K562 (cell line): ENCODE measurements around the gene BPTF. TPM values are rescaled to one million over a fixed set of nuclear protein-coding genes. Genes with fewer than 3 reads are reported as not detected.

Experiments
- E2F1 ChIP-seq: sonication (generic); formaldehyde crosslinking; IDR thresholded peaks from 2 replicates; pipeline ENCODE4 v1.8.1; 2023; ENCODE audit warnings: mild to moderate bottlenecking, missing genetic modification reagents, moderate library complexity
- E2F5 ChIP-seq: sonication (generic); formaldehyde crosslinking; IDR thresholded peaks from 2 replicates; pipeline ENCODE4 v1.8.0; 2022; ENCODE audit warnings: mild to moderate bottlenecking, missing genetic modification reagents
- ELK1 ChIP-seq: sonication (generic); formaldehyde crosslinking; IDR thresholded peaks from 2 replicates; pipeline ENCODE4 v1.8.1; 2022; ENCODE audit warnings: missing genetic modification reagents
- FOXA3 ChIP-seq, 2 experiments: fragments of 450-650 bp in 1 of 2; sonication (generic) in 1 of 2; formaldehyde crosslinking; IDR thresholded peaks in 1 of 2; conservative IDR thresholded peaks in 1 of 2; 2 replicates each; pipeline versions ENCODE4 v1.4.0 to v1.8.0; 2020 to 2022; ENCODE audit warnings: mild to moderate bottlenecking in 2 of 2, missing genetic modification reagents in 1 of 2
- IRF2 ChIP-seq: sonication (generic); formaldehyde crosslinking; IDR thresholded peaks from 2 replicates; pipeline ENCODE4 v1.8.1; 2022; ENCODE audit warnings: mild to moderate bottlenecking, missing genetic modification reagents
- MEF2A ChIP-seq: IDR thresholded peaks from 2 replicates; pipeline ENCODE4 v1.6.1; 2011; ENCODE audit warnings: low read depth, mild to moderate bottlenecking, low read length, moderate library complexity; ENCODE audit not compliant: control insufficient read depth
- NELFE ChIP-seq: IDR thresholded peaks from 2 replicates; pipeline ENCODE4 v1.6.1; 2011; ENCODE audit warnings: mild to moderate bottlenecking; ENCODE audit not compliant: insufficient read depth, insufficient read length
- PPARD ChIP-seq: fragments of 250-450 bp; sonication (Bioruptor Pico); IDR thresholded peaks from 2 replicates; pipeline ENCODE4 v1.8.0; 2022; ENCODE audit warnings: inconsistent platforms, mild to moderate bottlenecking, moderate library complexity
- SRSF3 ChIP-seq: fragments of 200-400 bp; formaldehyde crosslinking; IDR thresholded peaks from 2 replicates; pipeline ENCODE4 v1.6.1; 2016; ENCODE audit warnings: mild to moderate bottlenecking, low read length, moderate library complexity; ENCODE audit not compliant: insufficient read depth
- TAF15 ChIP-seq: fragments of 200-400 bp; formaldehyde crosslinking; IDR thresholded peaks from 2 replicates; pipeline ENCODE4 v1.6.1; 2017; ENCODE audit warnings: mild to moderate bottlenecking, low read depth, low read length, moderate library complexity
- ZMIZ1 ChIP-seq, 2 experiments: fragments of 150-350 bp in 1 of 2; IDR thresholded peaks; 2 replicates each; pipeline ENCODE4 v1.6.1; 2012 to 2016; ENCODE audit warnings: low read depth in 2 of 2, low read length in 2 of 2, mild to moderate bottlenecking in 1 of 2, moderate library complexity in 1 of 2
- ZNF3 ChIP-seq: fragments of 250-450 bp; sonication (Bioruptor Pico); IDR thresholded peaks from 2 replicates; pipeline ENCODE4 v1.5.0; 2021; ENCODE audit warnings: mild to moderate bottlenecking, moderate library complexity
- ZNF507 ChIP-seq: conservative IDR thresholded peaks from 2 replicates; pipeline ENCODE4 v1.6.1; 2017; ENCODE audit warnings: missing genetic modification characterization, missing compliant biosample characterization
- ZNF589 ChIP-seq: fragments of 200-800 bp; sonication (Bioruptor generic); IDR thresholded peaks from 2 replicates; pipeline ENCODE4 v1.6.1; 2016; ENCODE audit warnings: low read depth, missing genetic modification characterization, missing compliant biosample characterization
- polyA plus RNA-seq, 8 experiments: library from polyadenylated mRNA; depleted of rRNA in 4 of 8; stranded (reverse) in 5 of 8; unstranded in 3 of 8; fragments of >200 nt; fragmentation: Nextera tagmentation in 2 of 8; fragmentation: Illumina TruSeq in 1 of 8; extraction: Ambion mirVana in 2 of 8; extraction: Trizol in 1 of 8; gene quantifications; 2 replicates each; pipeline versions ENCODE4 v1.2.1 to v1.2.3, GENCODE V29; 2011 to 2014; ENCODE audit warnings: inconsistent platforms in 1 of 8, missing spikeins in 1 of 8
- total RNA-seq, 7 experiments: library from RNA; depleted of rRNA in 6 of 7; stranded (reverse); fragments of >200 nt in 6 of 7; fragmentation: Illumina TruSeq in 2 of 7; extraction: Trizol in 2 of 7; gene quantifications; 2 replicates each; pipeline versions ENCODE4 v1.2.1 to v1.2.3, GENCODE V29; 2011 to 2021; ENCODE audit warnings: low replicate concordance in 1 of 7
- TF ChIP-seq, protein P1 (sequence below), 2 experiments: fragments of 450-650 bp in 1 of 2; sonication (generic) in 1 of 2; formaldehyde crosslinking in 1 of 2; IDR thresholded peaks in 1 of 2; conservative IDR thresholded peaks in 1 of 2; 2 replicates each; pipeline versions ENCODE4 v1.6.1 to v1.8.1; 2016 to 2023; ENCODE audit warnings: mild to moderate bottlenecking in 2 of 2, moderate library complexity in 2 of 2, inconsistent platforms in 1 of 2, missing genetic modification reagents in 1 of 2
- TF ChIP-seq, protein P2 (sequence below): fragments of 200-800 bp; sonication (Bioruptor generic); IDR thresholded peaks from 2 replicates; pipeline ENCODE4 v1.6.1; 2017; ENCODE audit warnings: missing genetic modification characterization, missing compliant biosample characterization

Gene BPTF
- total and polyA plus RNA-seq, 9 of the 15 experiments (the other 6 are each of a cell fraction or from before 2014, with no cell fraction given) = 12.5 to 52.1 (median 26.9) TPM

DNA sequence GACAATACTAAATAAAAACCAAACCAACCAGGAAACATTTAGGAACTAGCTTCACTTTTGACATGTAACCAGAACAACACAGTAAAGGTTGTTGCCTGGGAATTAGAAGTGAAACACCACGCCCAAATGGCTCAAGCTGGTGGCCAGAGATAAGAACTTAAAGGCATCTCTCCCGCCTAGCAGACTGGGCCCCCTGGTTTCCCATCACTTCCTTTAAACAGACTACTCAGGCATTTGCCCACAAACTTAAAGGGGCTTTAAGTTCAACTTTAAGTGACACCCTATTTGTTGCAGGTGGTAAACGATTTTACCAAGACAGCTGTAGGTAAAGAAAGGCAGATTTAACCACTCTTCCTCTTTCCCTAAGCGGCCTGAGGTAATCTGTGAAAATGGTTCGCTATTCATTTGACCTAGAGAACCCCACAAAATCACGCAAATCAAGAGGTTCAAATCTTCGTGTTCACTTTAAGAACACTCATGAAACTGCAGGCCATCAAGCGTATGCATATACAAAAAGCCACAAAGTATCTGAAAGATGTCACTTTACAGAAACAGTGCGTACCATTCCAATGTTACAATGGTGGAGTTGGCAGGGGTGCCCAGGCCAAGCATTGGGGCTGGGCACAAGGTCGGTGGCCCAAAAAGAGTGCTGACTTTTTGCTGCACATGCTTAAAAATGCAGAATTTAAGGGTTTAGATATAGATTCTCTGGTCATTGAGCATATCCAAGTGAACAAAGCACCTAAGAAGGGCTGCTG, 40.8 kb upstream of the BPTF start (continued):
- peak in 1 of 2 experiments; percentile 93; a peak in 2 of 4 replicates for TF ChIP-seq ZMIZ1 (IDR thresholded peaks at IDR 0.05; ENCODE audit: low read depth in 2 of 2, low read length in 2 of 2)
- no peak for TF ChIP-seq E2F1 (CRISPR knock-in tag)
- no peak for TF ChIP-seq ZNF3 (CRISPR knock-in tag)
- peak; percentile 91 for TF ChIP-seq ZNF589 (CRISPR knock-in tag)
- TF ChIP-seq, protein P1, sequence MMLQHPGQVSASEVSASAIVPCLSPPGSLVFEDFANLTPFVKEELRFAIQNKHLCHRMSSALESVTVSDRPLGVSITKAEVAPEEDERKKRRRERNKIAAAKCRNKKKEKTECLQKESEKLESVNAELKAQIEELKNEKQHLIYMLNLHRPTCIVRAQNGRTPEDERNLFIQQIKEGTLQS (IDR thresholded peaks at IDR 0.05) = peak; percentile 18; the same call in 1 of the 2 replicates
- TF ChIP-seq, protein P1 (CRISPR knock-in tag; conservative IDR thresholded peaks at IDR 0.05) = no peak
- no peak for TF ChIP-seq PPARD (CRISPR knock-in tag)
- no peak for TF ChIP-seq NELFE
- TF ChIP-seq ELK1 (CRISPR knock-in tag) = no peak
- no peak for TF ChIP-seq TAF15
- no peak for TF ChIP-seq SRSF3
- TF ChIP-seq, protein P2, sequence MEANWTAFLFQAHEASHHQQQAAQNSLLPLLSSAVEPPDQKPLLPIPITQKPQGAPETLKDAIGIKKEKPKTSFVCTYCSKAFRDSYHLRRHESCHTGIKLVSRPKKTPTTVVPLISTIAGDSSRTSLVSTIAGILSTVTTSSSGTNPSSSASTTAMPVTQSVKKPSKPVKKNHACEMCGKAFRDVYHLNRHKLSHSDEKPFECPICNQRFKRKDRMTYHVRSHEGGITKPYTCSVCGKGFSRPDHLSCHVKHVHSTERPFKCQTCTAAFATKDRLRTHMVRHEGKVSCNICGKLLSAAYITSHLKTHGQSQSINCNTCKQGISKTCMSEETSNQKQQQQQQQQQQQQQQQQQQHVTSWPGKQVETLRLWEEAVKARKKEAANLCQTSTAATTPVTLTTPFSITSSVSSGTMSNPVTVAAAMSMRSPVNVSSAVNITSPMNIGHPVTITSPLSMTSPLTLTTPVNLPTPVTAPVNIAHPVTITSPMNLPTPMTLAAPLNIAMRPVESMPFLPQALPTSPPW (CRISPR knock-in tag) = peak; percentile 55; the same call in 1 of the 2 replicates
- TF ChIP-seq E2F5 = no peak
- no peak; a peak in 1 of 4 replicates for TF ChIP-seq FOXA3 (CRISPR knock-in tag; conservative IDR thresholded peaks at IDR 0.05 in 1 of 2, IDR thresholded peaks at IDR 0.05 in 1 of 2)
- TF ChIP-seq ZNF507 = no peak
- no peak for TF ChIP-seq IRF2
- TF ChIP-seq MEF2A = 0 out of 2 replicates have a peak, but pooled peaks have one; percentile 36
